ENCODE data around the gene ZNF500.

Gene ZNF500

DNA sequence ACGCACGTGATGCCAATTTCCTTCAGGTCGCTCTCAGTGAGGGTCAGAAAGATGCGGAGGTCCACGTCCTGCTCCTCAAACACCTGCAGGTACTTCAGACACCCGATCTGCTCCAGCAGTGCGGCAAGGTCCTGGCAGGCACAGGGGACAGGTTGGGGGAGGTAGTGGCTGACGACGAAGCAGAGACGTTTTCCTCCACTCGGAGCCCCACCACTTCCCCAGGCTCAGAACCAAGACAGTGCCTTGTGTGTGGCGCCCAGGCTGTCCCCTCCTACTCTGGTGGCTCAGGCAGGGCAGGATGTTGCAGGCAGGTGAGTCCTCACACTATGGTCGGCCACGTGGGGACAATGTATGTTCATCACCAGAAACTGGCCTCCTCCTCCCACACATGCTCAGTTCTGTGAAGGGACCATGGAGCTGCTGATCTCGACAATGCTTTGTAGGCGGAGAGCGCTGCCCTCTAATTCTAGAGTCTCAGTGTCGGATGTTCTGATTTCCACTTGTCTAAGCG, 67.9 kb downstream of the ZNF500 start:
- H3K36me3 Mint-ChIP-seq: peaks cover 16% of the 10 kb centered on the region

DNA sequence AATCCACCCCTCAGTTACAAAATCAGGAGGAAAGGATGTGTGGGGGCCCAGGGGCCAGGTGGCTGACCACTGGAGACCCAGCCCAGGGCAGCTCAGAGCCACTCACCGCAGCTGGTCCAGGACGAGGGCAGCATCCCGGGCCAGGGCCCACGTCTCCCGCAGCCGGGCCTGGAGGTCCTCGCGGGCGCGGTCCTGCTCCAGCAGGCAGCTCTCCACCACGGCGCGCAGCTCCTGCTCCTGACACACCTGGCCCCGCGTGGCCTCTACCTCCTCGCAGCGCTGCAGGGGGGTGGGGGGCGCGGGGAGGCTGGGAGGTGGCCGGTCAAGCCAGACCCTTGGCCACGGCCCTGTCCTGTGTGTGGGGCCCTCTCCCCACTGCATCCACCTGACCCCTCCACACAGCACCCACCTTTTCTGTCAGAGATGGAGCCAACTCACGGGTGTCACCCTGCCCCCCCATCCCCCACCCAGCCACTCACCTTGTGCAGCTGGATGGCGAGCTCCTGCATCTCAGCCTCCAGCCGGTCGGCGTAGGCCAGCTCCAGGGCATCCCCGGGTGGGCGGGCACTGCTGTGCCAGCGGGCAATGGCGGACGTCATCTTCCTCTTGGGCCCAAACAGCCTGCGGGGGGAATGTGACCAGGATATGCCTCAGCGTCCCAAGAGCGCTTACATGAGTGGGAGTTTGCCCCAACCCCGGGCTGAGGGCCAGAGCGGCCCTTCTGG, 68.5 kb downstream of the ZNF500 start:
- Mint-ChIP-seq H3K36me3 (peaks cover 16% of the 10 kb centered on the region), H3K4me3 (no peak overlapping the region), H3K27ac (no peak overlapping the region)

More for the DNA sequence above, 67.9 kb downstream of the ZNF500 start:
- no peak for ATAC-seq
- H3K4me3 Mint-ChIP-seq: no peak overlapping the region
- no peak overlapping the region for H3K27ac Mint-ChIP-seq
- peaks cover 13% of the 10 kb centered on the region for H3K4me1 Mint-ChIP-seq
- no peaks in the 10 kb centered on the region for H3K9me3 Mint-ChIP-seq
- H3K27me3 Mint-ChIP-seq: no peaks in the 10 kb centered on the region

More for the DNA sequence above, 68.5 kb downstream of the ZNF500 start:
- Mint-ChIP-seq H3K27me3 (no peaks in the 10 kb centered on the region), H3K4me1 (peaks cover 13% of the 10 kb centered on the region), H3K9me3 (no peaks in the 10 kb centered on the region)
- ATAC-seq: no peak

Measured in stimulated activated memory B cell treated with anti-CD40 and anti-IgM and Interleukin-4, amounts not matched to agents 10 μg/mL and 1 μg/mL and 100 μg/mL, for 72 hours (primary cell).